Fibroblast of upper back skin (primary cell): ENCODE results near the gene SPRR5.

Experiments used
- DNase-seq: peaks from one replicate; pipeline ENCODE4 v3.0.0-alpha.2; 2013

Gene SPRR5

DNA sequence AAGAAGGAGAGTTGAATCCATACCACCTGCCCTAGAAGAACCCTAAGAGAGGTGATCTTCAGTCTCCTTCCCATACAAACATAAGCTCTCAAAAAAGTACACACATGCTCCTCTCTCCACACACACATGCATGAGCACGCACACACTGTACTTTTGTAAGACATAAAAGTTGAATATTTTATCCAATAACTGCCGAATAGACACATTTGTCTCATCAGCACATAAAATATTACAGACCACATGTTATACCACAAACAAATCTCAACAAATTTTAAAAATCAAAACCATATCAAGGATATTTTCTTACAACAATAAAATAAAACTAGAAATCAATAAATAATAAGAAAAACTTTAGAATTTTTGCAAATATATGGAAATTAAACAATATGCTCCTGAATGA, 39.6 kb downstream of the SPRR5 start:
- DNase-seq = no peak

DNA sequence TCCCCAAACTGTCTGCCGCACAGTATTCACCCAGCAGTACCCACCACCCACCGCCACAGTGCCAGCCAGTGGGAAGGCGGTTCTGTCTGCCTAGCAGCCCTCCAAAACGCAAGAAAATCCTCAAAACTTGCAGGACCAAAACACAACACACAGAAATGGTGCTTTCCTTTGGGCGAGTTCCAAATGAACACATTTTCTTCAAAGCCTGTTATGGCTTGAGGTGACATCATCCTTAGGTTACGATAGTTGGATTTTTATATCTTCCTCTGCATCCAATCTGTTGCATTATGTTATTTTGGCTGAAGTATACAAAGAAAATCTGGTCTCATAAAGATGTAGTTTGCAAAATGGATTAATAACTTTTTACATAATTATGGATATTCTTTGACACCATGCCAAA, 46.2 kb downstream of the SPRR5 start:
- DNase-seq = no peak

GRCh38 chr1:152995842-152996241, 48.8 kb downstream of the SPRR5 start:
- no peak for DNase-seq

DNA sequence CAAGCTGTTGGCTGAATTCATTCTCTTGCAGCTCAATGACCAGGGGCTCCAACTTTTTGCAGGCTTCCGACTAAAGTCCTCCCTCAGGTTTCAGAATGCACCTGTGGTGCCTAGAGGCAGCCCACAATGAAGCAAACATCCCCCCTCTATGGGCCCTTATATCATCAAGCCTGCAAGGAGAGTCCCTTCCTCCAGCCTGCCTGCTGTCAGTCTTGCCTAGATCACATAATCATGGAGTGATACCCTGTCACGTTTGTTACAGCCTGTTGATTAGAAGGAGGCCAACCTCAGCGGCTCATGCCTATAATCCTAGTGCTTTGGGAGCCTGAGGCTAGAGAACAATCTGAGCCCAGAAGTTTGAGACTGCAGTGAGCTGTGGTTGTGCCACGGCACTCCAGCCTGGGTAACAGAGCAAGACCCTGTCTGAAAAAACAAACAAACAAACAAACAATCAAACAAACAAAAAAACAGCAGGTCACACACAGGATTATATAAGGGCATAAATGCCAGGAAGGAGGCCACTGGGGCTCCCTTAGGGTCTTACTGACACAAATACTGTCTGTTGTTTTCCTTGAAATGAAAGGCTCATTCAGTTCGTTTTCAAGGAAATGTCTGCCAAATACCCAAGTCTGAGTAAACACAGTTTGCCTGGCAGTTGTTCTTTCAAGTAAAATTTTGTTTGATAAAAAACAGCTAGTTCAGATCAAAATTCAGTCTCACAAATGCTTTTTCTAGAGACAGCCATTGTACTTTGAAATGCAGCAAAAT, 49.8 kb downstream of the SPRR5 start:
- DNase-seq = no peak

DNA sequence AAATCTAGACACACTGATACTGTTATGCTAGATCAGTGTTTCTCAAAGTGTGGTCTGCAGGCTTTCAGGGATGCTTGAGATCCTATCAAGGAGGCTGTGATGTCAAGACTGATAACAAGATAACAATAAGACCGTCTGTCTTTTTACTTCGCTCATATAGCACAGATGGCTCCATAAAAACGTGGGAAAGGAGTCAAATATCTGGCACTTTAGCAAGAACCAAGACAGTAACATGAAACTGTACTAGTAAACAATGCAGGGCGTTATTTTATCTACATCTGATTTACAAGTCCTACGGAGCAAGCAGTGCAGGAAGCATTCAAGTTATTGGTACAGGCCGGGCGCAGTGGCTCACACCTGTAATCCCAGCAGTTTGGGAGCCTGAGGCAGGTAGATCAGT, 50.9 kb downstream of the SPRR5 start:
- no peak for DNase-seq

- DNase-seq = no peak
These were observed 51.5 kb downstream of the SPRR5 start for GRCh38 chr1:152998476-152998875.
